Suprapubic skin (tissue), 4 donors: Measurements from ENCODE around the gene SRP19. TPM values are rescaled to one million over a fixed set of nuclear protein-coding genes. Genes with fewer than 3 reads are reported as not detected.

ENCODE experiments used
- DNase-seq, 2 donors: peaks; one replicate each; pipeline ENCODE4 v3.0.0-alpha.2; 2019; ENCODE audit warnings: low spot score in 2 of 2
- H3K27ac ChIP-seq: fragments of 200-600 bp; sonication (generic); one replicate; pipeline ENCODE4 v1.5.1; 2019
- H3K27me3 ChIP-seq: fragments of 200-600 bp; sonication (generic); one replicate; pipeline ENCODE4 v1.5.1; 2019
- H3K36me3 ChIP-seq: fragments of 200-600 bp; sonication (generic); one replicate; pipeline ENCODE4 v1.5.1; 2019
- H3K4me1 ChIP-seq: fragments of 200-600 bp; sonication (generic); one replicate; pipeline ENCODE4 v1.5.1; 2019
- H3K4me3 ChIP-seq: fragments of 200-600 bp; sonication (generic); one replicate; pipeline ENCODE4 v1.5.1; 2019; ENCODE audit warnings: mild to moderate bottlenecking
- H3K9me3 ChIP-seq: fragments of 200-600 bp; sonication (generic); one replicate; pipeline ENCODE4 v1.5.1; 2019
- EP300 ChIP-seq: sonication (generic); formaldehyde crosslinking; IDR thresholded peaks from one replicate; pipeline ENCODE4 v1.6.1; 2017; ENCODE audit warnings: antibody characterized with exemption
- POLR2A ChIP-seq, 2 donors: fragments of 450-650 bp; IDR thresholded peaks; one replicate each; pipeline ENCODE4 v1.6.1; 2017; ENCODE audit warnings: antibody characterized with exemption in 2 of 2, mild to moderate bottlenecking in 2 of 2, moderate library complexity in 2 of 2
- POLR2AphosphoS5 ChIP-seq, 3 donors: sonication (generic); formaldehyde crosslinking; IDR thresholded peaks; one replicate each; pipeline ENCODE4 v1.6.1; 2017; ENCODE audit warnings: antibody characterized with exemption in 3 of 3
- WGBS: methylation state at CpG from one replicate; pipeline ENCODE4 v1.1.5; 2018; 5-methylcytosine and 5-hydroxymethylcytosine counted together
- total RNA-seq, 4 donors: library from RNA; depleted of rRNA; stranded (reverse); fragments of >200 nt; gene quantifications; one replicate each; pipeline ENCODE4 v1.1.0, GENCODE V29; 2016
- TF ChIP-seq, protein P1 (sequence below), 2 donors: fragments of 200-600 bp in 1 of 2; fragments of 450-650 bp in 1 of 2; sonication (generic) in 1 of 2; IDR thresholded peaks; one replicate each; pipeline ENCODE4 v1.5.1; 2016 to 2019; ENCODE audit warnings: antibody characterized with exemption in 2 of 2, mild to moderate bottlenecking in 1 of 2, moderate library complexity in 1 of 2

SRP19 gene
- total RNA-seq, 4 donors from 2014 or later: 26.2 to 48.6 (median 32.9) TPM

DNA sequence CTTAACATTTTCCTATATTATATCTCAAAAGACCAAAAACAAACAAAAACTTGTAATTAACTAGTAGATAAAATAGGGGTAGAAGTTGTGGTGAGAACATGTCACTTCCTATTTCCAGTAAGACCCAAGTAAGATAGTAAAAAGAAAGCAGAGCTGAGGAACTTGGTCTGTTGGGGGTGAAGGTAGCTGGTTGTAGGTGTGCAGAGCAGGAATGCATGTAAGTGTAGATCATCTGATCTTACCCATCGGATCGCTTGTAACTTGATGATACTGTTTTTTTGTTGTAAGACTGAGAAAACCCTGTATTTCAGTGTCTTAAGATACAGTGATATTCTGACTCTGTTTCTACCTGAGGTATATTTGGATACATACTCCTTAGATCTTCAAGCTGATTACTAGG lies 5.7 kb downstream of the SRP19 start:
- H3K36me3 ChIP-seq: peaks cover 68% of the 10 kb centered on the region

DNA sequence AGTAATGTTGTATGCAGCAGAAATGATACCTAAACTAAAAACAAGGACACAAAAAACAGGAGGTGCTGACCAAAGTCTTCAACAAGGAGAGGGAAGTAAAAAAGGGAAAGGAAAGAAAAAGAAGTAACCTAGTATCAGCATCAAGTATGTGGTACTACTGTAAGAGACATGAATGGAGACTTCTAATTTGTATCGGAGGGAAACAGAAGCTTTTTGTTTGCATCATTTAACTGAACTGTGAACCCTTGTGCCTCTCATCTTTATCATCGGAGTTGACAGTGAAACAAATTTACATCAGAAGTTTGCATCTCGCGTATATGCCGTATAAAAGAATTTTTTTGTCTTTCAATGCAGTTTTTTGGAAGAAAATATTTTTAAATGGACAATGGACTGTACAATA lies 6.3 kb downstream of the SRP19 start:
- H3K9me3 ChIP-seq: no peaks in the 10 kb centered on the region
- 91% methylated on average over 5 of the region's 5 CpGs for WGBS
- H3K27ac ChIP-seq: no peak overlapping the region
- peaks cover 68% of the 10 kb centered on the region for H3K36me3 ChIP-seq
- no peak for DNase-seq
- no peak overlapping the region for H3K4me3 ChIP-seq
- TF ChIP-seq POLR2A (IDR thresholded peaks at IDR 0.05): no peak
- TF ChIP-seq POLR2AphosphoS5 (IDR thresholded peaks at IDR 0.05): no peak
- TF ChIP-seq, protein P1, sequence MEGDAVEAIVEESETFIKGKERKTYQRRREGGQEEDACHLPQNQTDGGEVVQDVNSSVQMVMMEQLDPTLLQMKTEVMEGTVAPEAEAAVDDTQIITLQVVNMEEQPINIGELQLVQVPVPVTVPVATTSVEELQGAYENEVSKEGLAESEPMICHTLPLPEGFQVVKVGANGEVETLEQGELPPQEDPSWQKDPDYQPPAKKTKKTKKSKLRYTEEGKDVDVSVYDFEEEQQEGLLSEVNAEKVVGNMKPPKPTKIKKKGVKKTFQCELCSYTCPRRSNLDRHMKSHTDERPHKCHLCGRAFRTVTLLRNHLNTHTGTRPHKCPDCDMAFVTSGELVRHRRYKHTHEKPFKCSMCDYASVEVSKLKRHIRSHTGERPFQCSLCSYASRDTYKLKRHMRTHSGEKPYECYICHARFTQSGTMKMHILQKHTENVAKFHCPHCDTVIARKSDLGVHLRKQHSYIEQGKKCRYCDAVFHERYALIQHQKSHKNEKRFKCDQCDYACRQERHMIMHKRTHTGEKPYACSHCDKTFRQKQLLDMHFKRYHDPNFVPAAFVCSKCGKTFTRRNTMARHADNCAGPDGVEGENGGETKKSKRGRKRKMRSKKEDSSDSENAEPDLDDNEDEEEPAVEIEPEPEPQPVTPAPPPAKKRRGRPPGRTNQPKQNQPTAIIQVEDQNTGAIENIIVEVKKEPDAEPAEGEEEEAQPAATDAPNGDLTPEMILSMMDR (IDR thresholded peaks at IDR 0.05): no peak
- H3K27me3 ChIP-seq: no peaks in the 10 kb centered on the region
- peaks cover 15% of the 10 kb centered on the region for H3K4me1 ChIP-seq

More for the DNA sequence above, 5.7 kb downstream of the SRP19 start:
- no peak for TF ChIP-seq EP300
- no peak for TF ChIP-seq POLR2AphosphoS5 (IDR thresholded peaks at IDR 0.05)
- TF ChIP-seq, protein P1 (IDR thresholded peaks at IDR 0.05): no peak
- TF ChIP-seq POLR2A (IDR thresholded peaks at IDR 0.05): no peak
- H3K9me3 ChIP-seq: no peaks in the 10 kb centered on the region
- H3K4me3 ChIP-seq: no peak overlapping the region
- H3K27me3 ChIP-seq: no peaks in the 10 kb centered on the region
- no peak for DNase-seq
- 91% methylated on average over 2 of the region's 2 CpGs for WGBS
- H3K4me1 ChIP-seq: peaks cover 22% of the 10 kb centered on the region
- no peak overlapping the region for H3K27ac ChIP-seq

DNA sequence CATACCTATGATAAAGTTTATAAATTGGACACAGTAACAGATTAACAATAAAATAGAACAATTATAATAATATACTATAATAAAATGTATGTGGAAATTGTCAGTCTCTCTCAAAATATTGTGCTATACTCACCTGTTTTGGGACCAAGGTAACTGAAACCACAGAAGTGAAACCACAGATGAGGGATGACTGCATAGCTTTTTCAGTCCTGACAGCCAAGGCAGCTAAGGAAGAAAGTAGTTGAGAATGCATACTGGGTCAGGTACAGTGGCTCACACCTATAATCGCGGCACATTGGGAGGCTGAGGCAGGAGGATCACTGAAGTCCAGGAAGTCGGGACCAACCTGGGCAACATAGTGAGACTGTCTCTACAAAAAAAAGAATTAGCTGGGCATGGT lies 8.9 kb downstream of the SRP19 start:
- TF ChIP-seq POLR2A (IDR thresholded peaks at IDR 0.05) (no peak), EP300 (no peak), POLR2AphosphoS5 (IDR thresholded peaks at IDR 0.05) (no peak)
- TF ChIP-seq, protein P1 (IDR thresholded peaks at IDR 0.05): no peak
- no peak for DNase-seq
- Histone ChIP-seq H3K27me3 (no peaks in the 10 kb centered on the region), H3K36me3 (peaks cover 58% of the 10 kb centered on the region), H3K4me1 (no peaks in the 10 kb centered on the region), H3K27ac (no peak overlapping the region), H3K9me3 (no peaks in the 10 kb centered on the region), H3K4me3 (no peak overlapping the region)
- WGBS: 93% methylated on average over 3 of the region's 3 CpGs

DNA sequence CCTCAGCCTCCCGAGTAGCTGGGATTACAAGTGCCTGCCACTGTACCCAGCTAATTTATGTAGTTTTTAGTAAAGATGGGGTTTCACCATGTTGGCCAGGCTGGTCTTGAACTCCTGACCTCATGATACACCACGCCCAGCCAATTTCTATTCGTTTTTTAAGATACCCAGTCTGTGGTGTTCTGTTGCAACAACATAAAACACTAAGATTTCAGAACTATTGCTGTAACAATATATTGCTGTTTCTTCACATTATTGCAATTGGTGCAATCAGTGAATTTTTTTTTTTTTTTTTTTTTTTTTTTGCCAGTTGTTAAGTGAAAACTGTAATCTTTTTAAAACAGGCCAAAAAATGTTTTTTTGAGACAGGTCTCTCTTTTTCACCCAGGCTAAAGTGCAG lies 9.9 kb downstream of the SRP19 start:
- Histone ChIP-seq H3K4me1 (no peaks in the 10 kb centered on the region), H3K27ac (no peak overlapping the region), H3K27me3 (no peaks in the 10 kb centered on the region), H3K4me3 (no peak overlapping the region), H3K9me3 (no peaks in the 10 kb centered on the region), H3K36me3 (peaks cover 54% of the 10 kb centered on the region)
- TF ChIP-seq, protein P1 (IDR thresholded peaks at IDR 0.05): no peak
- TF ChIP-seq POLR2AphosphoS5 (IDR thresholded peaks at IDR 0.05): no peak
- no peak for TF ChIP-seq POLR2A (IDR thresholded peaks at IDR 0.05)
- TF ChIP-seq EP300: no peak
- no peak for DNase-seq
- 68% methylated on average over 3 of the region's 3 CpGs for WGBS

DNA sequence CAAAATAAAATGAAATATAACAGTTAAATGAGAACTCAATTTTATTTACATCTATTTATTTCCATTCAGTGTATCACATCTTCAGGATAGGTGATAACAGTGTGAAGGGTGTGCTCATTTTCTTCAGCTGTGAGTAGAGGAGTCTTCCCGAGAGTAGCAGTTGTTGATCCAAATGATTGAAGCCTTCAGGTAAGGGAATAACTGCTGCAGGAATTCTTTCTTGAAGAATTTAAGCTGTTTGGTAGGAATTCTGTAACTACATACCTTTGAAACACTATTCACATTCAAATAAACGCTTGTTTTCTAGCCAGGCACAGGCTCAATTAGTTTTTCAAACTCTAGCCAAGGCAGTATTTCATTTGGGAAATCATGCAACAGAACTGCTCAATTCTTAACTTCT lies 15.3 kb downstream of the SRP19 start:
- peaks cover 17% of the 10 kb centered on the region for H3K4me1 ChIP-seq
- H3K36me3 ChIP-seq: peaks cover 41% of the 10 kb centered on the region
- DNase-seq: no peak
- TF ChIP-seq POLR2A (IDR thresholded peaks at IDR 0.05) (no peak), EP300 (no peak), POLR2AphosphoS5 (IDR thresholded peaks at IDR 0.05) (no peak)
- TF ChIP-seq, protein P1 (IDR thresholded peaks at IDR 0.05): no peak
- no peak overlapping the region for H3K27ac ChIP-seq
- H3K4me3 ChIP-seq: no peak overlapping the region
- H3K27me3 ChIP-seq: no peaks in the 10 kb centered on the region
- no peaks in the 10 kb centered on the region for H3K9me3 ChIP-seq
- 49% methylated on average over 2 of the region's 2 CpGs for WGBS
